Activated CD8-positive, alpha-beta memory T cell treated with anti-CD3 and anti-CD28 coated beads for 48 hours (primary cell): ENCODE data around the gene ARVCF.

Experiments used
- DNase-seq, 3 experiments: peaks; one replicate each; pipeline ENCODE4 v3.0.0-alpha.2; 2020; ENCODE audit warnings: low read depth in 2 of 3, low spot score in 2 of 3

ARVCF gene

DNA sequence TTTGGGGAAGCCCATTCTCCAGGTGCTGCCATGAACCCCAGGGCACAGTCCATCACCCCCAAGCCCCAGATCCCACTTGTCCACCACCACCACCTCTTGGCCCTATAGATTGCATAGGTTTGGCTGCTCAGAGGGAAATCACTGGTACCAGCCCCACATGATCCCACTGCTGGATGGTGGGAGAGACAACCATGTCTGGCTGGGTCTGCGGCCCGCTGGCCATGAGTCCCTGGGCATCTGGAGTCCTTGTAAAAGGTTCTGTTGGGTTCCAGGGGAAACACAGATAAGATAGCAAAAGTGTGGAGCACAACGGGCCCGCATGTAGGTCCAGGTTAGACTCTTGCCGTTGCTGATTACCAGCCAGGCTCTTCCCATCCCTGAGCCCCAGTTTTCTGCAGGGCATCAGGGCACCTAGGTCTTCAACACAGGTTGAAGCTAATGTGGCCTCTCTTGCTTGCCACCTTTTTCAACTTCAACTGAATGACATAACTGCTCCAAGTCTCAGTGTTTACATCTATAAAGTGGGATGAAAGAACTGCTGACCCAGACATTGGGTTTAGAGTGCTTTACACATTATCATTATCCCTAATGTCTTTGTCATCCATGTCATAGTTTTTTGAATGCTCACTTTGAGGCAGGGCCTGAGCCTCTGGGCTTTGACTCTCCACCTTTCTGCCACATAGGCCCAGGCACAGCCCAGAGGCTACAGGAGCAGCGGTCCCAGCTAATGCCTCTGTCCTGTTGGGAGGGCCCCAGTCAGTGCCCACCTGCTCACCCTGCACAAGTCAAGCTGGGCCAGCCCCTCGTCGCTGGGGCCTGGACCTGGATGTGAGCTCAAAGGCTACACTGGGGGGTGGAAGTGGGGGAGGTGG is 3.3 kb upstream of the ARVCF start:
- no peak for DNase-seq

DNA sequence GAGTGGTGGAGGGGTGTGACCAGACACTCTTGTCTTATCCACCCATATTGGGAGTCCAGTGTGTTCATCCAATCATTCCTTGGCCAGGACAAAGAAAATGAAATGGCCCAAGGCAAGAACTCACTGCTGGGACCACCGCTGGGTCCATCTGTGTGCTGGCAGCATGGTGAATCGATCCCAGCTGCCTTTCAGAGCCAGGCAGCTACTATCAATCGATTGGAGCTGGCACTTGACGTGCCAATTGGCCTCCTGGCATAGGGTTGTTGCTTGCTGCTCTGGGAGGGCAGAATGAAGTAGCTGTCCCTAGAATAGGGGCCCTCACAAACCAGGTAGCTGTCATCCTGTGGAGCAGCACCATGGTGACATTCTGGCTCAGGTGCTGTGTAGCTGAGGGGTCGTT is 1.4 kb upstream of the ARVCF start:
- no peak for DNase-seq

DNA sequence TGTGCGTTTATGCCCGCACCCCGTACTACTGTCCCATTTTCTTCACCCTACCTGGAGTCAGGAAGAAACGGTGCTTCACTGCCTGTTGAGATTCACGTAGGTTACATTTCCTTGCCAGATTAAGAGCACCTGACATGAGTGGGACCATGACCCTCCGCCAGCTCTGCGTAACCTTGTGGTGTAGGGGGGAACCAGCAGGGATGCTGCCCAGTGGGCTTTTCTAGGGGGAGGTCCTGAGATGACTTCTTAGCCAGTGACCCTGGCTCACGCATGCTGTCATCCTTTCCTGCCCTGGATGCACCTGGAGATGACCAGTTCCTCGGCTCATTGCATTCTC is 967 bp upstream of the ARVCF start:
- no peak for DNase-seq

DNA sequence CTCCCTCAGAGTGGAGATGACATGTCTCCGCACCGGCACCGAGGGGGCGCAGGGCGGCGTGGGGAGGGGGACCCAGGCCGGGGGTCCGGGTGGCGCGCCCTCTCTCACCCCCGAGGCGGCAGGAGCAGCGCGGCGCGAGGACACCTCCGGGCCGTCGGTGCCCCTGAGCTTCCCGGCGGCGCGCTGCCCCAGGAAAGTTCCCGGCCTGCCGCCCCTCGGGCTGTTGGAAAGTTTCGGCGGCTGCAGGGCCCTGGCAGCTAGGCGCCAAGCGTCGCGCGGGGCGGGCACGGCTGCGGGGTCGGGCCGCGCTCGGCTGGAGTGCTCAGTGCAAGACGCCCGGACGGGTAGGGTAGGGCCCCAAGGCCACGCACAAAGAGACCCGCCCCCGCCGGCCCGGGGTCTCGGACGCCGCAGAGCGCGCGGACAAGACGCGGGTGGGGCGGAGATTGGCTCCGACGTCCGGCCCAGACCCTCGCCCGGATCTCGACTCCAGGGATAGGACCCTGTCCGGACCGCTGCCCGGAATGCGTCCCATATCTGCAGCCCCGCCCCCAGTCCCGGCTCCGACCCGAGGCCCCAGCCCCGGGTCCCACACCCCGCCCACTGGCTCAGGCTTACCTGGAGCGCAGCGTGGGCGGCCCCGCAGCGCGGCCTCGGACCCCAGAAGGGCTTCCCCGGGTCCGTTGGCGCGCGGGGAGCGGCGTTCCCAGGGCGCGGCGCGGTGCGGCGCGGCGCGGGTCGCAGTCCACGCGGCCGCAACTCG is 471 bp downstream of the ARVCF start:
- DNase-seq = no peak

DNA sequence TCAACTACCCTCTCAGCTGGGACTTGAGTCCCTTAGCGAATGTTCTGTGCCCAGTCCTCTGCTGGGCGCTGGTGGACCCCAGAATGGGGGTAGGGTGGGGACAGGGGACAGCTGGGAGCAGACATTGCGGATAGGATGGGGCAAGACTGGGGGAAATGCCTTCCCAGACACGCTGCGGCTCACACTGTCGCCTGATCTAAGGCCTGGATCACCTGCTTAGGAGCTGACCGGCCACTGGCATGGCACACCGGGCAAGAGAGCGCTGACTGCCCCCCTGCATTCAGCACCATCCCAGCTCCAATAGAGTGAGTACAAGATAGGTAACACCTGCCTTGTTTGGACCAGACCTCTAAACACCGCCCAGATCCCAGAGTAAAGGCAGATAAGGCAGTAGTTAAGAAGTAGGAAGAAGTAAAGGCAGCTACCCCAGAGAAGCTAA is 1.4 kb downstream of the ARVCF start:
- no peak for DNase-seq

DNA sequence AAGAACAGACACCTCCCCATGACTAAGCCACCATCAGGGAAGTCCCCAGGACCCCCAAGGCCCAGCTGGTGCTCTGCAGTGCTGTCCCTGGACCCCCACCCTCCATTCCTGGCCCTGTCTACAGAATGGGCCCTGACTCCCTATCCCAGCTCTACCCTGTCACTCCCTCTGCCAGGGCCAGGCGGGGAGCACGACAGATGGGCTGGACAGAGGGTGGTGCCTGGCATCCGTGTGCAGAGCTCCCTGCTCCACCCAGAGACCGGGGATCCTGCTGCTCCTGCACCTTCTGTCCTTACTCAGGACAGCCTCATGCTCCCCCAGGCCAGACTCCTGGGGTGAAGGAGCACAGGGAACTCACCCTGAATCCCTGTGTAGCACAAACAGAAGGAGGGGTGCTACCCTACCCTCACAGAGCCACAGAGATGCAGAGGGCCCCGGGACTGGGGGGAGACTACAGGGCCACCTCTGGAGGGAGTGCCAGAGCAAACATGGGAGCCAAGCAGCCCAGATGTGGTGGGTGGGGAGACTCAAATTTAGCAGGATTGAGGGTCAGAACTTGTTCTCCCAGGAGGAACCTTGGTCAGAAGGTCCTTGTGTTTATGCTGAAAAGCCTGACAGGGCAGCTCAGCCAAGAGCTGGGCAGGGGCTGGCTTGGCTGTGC is 2.0 kb downstream of the ARVCF start:
- DNase-seq = no peak

DNA sequence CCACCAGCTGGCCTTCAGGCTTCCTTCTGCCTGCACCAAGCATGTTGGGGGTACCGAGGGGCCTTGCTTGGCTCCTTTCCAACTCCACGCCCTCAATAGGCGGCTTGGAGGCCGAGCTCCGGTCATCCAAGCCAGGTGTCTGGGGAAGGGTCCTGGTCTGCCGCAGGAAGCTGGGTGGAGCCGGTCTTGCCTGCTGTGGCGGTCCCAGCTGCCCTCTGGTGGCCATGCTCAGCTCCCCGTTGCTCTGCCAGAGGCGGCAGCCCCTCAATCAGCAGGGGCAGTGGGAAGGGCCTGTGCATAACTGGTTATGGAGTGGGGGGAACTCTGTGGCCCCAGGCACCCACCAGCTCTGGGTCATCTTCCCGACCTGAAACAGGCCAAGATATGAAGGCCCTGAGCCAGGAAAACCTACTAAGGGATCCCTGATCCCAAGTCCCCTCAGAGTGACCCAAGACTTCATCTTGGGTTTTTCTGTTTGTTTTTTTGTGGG is 3.2 kb downstream of the ARVCF start:
- no peak for DNase-seq

DNA sequence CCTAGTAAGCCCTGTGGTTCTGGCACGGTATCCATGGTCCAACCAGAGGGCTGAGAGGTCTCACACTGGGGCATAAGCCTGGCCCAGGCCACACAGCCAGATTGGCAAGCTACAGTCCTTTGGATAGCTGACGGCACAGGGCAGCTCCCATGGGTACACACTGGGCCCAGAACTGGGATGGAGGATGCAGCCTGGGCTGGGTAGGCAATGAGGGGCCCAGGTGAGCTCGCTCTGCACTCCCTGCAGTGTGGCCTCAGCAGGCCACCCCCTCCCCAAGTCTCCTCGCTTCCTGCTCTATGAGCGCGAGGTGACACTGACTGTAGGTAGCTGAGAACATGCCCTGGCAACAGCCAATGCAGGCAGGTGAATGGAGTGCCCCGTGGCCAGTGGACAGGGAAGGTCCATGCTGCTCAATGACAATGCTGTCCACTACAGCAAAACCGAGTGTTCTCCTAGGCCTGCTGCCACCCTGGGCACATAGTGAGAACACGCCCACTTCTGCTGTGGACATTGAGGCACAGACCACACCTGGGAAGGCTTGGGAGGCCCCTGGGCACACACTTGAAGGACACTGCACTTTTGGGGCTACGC is 3.8 kb downstream of the ARVCF start:
- DNase-seq = no peak

DNA sequence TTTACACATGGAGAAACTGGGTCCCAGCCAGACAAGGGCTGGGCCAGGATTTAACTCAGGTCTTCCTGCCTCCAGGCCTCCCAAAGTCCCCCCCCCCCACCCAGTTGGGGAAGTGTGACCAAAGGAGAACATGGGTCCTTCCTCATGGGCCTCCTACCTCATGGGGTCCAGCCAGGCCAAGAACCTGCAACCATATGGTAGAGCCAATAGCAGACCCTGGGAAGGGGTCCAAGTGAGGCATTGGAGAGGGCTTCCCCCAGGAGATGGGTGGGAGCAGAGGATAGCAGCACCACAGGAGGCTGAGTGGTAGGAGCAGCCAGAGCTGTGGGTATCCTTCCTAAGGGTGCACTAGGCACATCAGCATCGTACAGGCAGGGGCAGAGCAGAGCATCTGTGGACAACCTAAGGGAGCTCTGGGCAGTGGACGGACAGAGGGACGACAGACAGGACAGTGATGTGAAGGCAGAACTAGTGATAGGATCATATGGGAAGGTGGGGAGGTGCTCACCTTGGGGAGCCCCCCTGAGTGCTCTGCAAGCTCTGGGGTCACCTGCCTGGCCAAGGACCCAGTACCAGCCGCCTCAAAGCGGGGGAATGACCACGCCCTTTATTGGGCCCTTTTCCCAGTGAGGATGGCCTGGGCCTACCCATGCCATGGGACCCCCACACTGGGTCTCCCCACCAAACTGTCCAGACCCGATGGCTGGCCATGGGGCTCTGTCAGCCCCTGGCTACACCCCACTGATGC is 4.5 kb downstream of the ARVCF start:
- DNase-seq = no peak

DNA sequence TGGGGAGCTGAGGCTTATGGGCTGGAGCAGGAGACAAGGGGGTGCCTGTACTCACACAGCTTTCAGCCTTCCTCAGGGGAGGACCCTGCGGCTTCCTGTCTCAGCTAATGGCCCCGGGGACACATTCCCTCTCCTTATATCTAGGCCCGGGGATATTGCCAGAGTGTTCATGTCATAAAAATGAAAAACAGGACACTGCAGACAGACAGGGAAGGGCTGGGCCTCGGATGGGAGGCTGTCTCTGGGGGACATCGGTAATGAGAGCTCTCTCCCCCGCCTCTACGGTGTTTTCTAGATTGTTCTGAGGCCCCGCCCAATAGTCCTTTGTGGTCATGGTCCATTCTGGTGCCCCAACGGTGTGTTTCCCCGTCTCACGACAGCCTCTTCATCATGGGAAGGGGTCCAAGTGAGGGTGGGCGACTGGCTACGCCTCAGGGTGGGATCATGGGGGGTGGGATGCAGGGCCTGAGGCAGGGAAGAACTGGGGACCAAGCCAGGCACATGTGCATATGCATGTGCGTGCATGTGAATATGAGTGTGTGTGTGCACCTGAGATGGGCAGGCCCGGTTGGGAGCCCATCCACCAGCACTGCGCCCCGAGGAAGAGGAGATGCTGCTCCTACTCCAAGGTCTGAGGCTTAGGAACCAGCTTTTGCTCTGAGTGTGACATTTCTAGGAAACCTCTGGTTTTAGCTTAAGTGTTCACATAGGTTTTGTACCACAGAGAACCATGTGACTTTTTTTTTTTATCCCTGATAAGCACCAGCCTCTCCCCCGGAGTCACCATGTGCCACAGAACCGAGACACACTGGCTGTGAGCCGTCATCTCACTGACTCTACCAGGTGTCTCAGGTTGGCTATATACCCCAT is 5.3 kb downstream of the ARVCF start:
- no peak for DNase-seq

DNA sequence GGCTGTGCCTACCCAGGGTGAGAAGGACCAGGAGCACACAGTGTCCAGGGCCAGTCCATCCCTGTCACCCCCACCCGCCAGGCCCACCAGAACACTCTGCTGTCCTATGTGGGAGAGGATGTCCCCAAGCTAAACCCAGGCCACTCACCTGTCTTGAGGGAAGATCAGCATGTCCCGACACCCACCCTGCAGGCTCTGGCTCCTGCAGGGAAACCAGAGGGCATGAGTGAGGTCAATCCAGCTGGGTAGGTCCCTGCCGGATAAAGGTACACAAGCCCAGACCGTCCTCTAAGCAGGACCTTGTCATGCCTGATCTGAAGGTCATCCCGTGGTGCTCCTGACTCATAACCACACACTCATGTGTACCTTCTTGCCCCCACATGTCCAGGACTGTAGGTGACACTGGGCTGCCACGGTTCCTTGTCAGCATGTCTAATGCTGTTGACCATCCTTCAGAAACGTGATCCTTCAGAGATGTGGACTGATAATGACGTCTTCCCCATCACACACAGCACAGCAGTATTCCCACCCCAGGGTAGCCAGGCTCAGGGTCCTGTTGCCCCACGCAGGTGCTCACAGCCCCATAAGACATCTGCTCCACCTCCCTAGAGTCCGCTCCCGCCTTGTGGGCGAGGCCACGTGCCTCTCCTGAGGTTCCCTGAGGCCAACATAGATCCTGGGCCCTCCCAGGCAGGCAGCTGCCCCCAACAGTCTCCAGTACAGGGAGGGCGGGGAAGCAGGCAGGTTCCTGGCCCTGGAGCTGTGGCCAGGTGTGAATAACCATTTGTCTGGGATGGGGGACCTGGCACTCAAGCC is 6.1 kb downstream of the ARVCF start:
- no peak for DNase-seq

DNA sequence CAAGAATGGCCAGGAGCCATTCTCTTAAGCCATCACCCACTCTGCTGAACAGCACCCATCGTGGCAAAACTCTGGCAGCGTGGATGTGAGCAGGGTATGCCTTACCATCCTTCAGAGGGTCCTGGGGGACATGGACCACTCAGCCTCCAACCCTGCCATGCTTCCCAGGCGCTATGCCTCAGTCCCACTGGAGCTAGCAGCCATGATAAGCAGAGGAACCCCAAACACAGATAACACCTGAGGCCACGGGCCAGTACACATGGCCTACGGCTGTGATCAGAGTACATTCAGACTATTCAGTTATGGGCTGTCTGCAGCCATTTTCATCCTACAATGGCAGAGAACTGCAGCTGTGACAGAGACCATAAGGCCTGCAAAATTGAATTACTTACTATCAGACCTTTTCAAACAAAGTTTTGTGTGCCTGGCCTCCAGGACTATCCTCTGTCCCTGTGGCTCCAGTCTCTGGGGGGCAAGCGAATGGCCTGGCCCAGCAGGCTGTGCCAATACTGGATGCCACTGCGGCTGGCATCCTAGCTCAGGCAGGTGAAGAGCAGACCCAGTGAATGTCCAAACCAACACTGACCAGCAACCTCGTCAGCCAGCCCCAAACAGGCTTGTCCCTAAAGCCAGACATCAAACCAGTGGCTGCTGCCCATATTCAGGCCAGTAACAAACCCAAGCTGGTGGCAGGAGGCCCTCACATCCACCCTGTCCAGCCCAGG is 6.9 kb downstream of the ARVCF start:
- no peak for DNase-seq

DNA sequence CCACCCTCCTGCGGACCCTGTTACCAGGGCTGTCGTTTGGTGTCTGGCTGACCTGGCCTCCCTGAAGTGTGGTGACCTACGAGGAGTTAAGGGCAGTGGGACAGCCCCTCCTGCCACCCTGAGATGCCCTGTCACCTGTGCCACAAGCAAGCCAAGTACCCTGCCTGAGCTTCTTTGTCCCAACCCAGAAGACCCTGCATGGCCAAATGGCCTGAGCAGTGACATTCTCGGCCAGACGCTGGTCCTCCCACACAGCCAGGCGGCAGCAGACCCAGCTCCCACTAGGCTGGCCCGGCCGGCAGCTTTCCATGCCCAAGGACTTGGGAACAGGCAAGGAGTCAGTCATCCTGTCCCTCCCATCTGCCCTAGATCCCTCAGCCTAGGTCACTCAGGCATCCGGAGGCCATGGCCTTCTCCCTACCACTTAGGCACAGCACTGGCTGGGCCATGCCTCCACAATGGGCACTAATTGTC is 7.6 kb downstream of the ARVCF start:
- DNase-seq = no peak

DNA sequence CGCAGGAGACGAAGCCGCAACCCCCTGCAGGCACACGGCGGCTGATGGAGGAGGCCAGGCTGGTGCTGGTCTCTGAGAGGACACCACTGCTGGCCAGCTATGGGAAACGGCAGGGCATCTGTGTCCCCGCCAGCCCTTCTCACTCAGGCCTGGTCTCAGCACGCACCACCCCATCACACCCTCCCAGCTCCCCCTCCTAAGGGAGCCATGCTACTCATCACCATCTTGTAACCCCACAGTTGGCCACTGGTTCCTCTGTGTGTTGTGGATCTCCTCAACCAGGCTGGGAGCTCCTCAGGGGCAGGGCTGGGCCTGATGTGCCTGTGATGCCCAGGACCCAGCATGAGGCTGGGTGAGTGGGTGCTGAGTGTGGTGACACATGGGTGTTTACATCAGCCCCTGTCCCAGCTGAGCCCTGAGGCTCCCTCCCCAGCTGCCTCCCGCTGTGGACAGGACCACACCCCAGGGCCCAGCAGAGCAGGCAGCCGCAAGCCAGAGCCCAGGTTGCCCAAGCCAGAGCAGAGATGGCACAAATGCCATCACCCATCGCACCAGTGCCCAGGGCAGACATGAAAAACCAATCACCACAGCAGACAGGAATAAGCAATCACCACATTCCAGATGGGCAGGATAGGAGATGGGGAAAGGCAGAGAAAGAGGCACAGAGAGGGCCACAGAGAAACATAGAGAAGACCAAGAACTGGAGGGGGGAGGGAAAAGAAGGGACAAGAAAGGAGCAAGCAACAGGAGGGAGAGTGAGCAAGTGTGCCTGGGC is 8.2 kb downstream of the ARVCF start:
- no peak for DNase-seq

DNA sequence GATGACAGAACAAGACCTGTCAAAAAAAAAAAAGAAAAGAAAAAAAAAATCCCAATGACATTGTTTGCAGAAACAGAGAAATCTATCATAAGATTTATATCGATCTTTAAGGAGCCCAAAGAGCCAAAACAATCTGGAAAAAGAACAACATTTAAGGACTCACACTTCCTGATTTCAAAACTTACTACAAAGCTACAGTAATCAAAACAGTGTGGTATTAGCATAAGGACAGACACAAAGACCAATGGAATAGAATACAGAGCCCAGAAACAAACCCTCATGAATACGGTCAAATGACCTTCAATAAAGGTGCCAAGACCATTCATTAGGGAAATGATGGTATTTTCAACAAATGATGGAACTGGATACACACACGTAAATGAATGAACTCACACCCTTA is 12.2 kb downstream of the ARVCF start:
- DNase-seq = no peak

DNA sequence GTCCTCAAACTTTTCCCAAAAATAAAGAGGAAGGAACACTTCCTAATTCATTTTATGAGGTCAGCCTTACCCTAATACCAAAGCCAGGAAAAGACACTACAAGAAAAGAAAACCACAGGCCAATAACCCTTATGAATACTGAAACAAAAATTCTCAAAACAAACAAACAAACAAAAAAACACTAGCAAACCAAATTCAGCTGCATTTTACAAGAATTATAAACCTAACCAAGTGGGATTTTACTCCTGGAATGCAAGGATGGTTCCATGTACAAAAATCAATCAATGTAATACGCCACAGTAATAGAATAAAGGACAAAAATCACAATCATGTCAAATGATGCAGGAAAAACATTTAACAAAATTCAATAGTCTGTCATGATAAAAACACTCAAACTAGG is 13.3 kb downstream of the ARVCF start:
- no peak for DNase-seq

DNA sequence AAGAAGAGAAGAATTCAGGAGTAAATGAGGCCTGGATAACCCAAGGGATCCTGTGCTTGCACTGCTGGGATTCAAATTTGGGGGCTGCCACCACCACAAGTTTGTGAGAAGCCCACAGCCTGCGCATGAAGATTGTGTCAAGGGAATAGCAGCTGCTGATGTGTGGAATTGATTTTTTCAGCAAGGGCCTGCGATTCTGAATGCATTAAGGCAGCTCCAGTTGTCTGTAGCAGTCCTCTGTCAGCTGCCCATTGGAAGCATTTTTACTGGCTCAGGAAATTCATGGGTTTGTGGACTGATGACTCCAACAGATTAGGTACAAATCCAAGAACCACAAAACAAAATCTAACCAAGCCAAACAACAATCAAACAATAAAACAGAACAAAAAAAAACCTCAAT is 14.0 kb downstream of the ARVCF start:
- DNase-seq = no peak
